ENCODE measurements around the gene GRIK2. TPM values are rescaled to one million over a fixed set of nuclear protein-coding genes. Genes with fewer than 3 reads are reported as not detected.

Gene GRIK2
- total RNA-seq, 1 experiment from 2014 or later = 0.70 TPM

- no peak overlapping the region for H3K4me3 Mint-ChIP-seq
- Histone ChIP-seq H2BK120ac (ENCODE audit: low read depth, low read length, poor library complexity, severe bottlenecking) (no peak overlapping the region), H3K9me3 (ENCODE audit: control insufficient read depth, low read depth, low read length) (no peaks in the 10 kb centered on the region), H3K14ac (ENCODE audit: insufficient read depth, low read length) (no peak overlapping the region), H2BK12ac (ENCODE audit: insufficient read length, low read depth, low read length) (no peak overlapping the region), H3K27me3 (ENCODE audit: insufficient read depth, low read length) (no peaks in the 10 kb centered on the region; the same call in 1 of the 2 replicates), H2AK5ac (ENCODE audit: insufficient read length, low read length) (no peak overlapping the region), H3K23me2 (ENCODE audit: insufficient read length, low read depth, low read length, poor library complexity, severe bottlenecking) (peaks cover 22% of the 10 kb centered on the region), H4K20me1 (ENCODE audit: control insufficient read depth, insufficient read depth, insufficient read length) (no peaks in the 10 kb centered on the region), H3K23ac (ENCODE audit: insufficient read length, low read depth, low read length) (no peak overlapping the region), H4K8ac (replicated peaks; ENCODE audit: insufficient read length, low read depth, low read length) (no peak overlapping the region), H2BK20ac (ENCODE audit: low read depth, low read length, poor library complexity, severe bottlenecking) (no peak overlapping the region), H3K79me1 (ENCODE audit: insufficient read depth, low read depth, low read length, poor library complexity, severe bottlenecking) (no peaks in the 10 kb centered on the region), H4K91ac (ENCODE audit: insufficient read length, low read depth, low read length) (no peak overlapping the region), H3K56ac (ENCODE audit: insufficient read length, low read depth, low read length) (no peak overlapping the region), H3T11ph (ENCODE audit: low read length) (no peak overlapping the region), H4K5ac (ENCODE audit: insufficient read length, low read depth, low read length) (no peak overlapping the region), H3K79me2 (ENCODE audit: insufficient read depth, low read length) (no peaks in the 10 kb centered on the region), H3K4ac (ENCODE audit: low read depth, low read length) (no peak overlapping the region), H2BK5ac (ENCODE audit: insufficient read length, low read length) (no peak overlapping the region), H3K4me1 (ENCODE audit: insufficient read depth, low read length) (peaks cover 10% of the 10 kb centered on the region), H3K27ac (ENCODE audit: insufficient read length, low read depth, low read length) (no peak overlapping the region), H2BK15ac (ENCODE audit: low read depth, low read length) (no peak overlapping the region), H3K9ac (ENCODE audit: extremely low read depth, insufficient read length, low read length) (no peak overlapping the region), H2AFZ (ENCODE audit: low read length) (no peak overlapping the region), H3K4me2 (ENCODE audit: insufficient read depth, insufficient read length, low read length) (no peak overlapping the region), H3K18ac (ENCODE audit: insufficient read length, low read depth, low read length) (no peak overlapping the region)
- DNase-seq = no peak
- WGBS (ENCODE audit: extremely low coverage, insufficient read length, low lambda C conversion rate) = no CpG with 5 or more reads among the region's 4 CpGs
- no peak for TF ChIP-seq CTCF (conservative IDR thresholded peaks at IDR 0.05)
- H3K9me3 Mint-ChIP-seq = no peaks in the 10 kb centered on the region
- no peaks in the 10 kb centered on the region for H3K36me3 Mint-ChIP-seq (ENCODE audit: insufficient read depth in 1 of 3, low read depth in 3 of 3)
- H3K27me3 Mint-ChIP-seq (ENCODE audit: low read depth) = peaks cover 47% of the 10 kb centered on the region
- peaks cover 26 to 38% of the 10 kb centered on the region in 2 experiments for H3K4me1 Mint-ChIP-seq
- no peak overlapping the region for H3K27ac Mint-ChIP-seq
Observed at GRCh38 chr6:101404775-101405174, 11.3 kb downstream of the GRIK2 start.

All from H9 (cell line).